Measurements from ENCODE around the gene GNA15. TPM values are rescaled to one million over a fixed set of nuclear protein-coding genes. Genes with fewer than 3 reads are reported as not detected.

GNA15 gene
- total and polyA plus RNA-seq, 2 donors (not counting 1 experiment from before 2014, with no cell fraction given), result not detected

DNA sequence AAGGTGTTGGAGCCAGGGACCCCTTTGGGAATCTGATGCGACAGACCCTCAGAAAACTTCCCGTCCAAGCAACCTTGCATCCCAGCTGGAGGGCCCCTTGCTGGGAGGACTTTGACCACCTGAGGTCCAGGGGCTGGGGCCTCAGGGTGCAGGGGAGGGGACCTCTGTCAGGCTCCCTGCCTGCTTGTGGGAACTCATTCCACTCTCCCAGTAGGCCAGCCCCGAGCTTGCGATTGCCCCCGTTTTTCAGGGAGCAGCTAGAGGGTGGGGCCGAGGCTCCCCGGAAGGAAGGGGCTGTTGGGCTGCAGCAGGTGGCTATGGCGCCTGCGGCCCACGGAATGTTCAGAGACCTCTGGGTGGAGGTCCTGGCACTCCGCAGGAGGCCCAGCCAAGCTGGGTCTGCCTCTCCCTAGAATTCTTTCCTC lies 38.9 kb upstream of the GNA15 start:
- Histone ChIP-seq H3K9ac (ENCODE audit: insufficient read depth, low read length) (no peak overlapping the region), H2AFZ (ENCODE audit: low read length) (no peak overlapping the region), H3K4me2 (ENCODE audit: extremely low read depth, insufficient read depth, low read length) (peak overlapping the region; percentile 95), H3K9me3 (ENCODE audit: control insufficient read depth, insufficient read depth, low read depth, low read length) (no peaks in the 10 kb centered on the region), H3K79me2 (ENCODE audit: control insufficient read depth, insufficient read depth, low read length) (peaks cover 75% of the 10 kb centered on the region), H3K36me3 (ENCODE audit: control insufficient read depth, insufficient read depth, low read length) (no peaks in the 10 kb centered on the region), H3K4me3 (replicated peaks in 1 of 4; ENCODE audit: control extremely low read depth in 1 of 4, insufficient read depth in 1 of 4, low read depth in 3 of 4, low read length in 4 of 4) (peak overlapping the region in 3 of 4 experiments; percentile 6 to 91 (median 21)), H3K27ac (ENCODE audit: insufficient read depth, low read length) (no peak overlapping the region), H3K27me3 (ENCODE audit: control insufficient read depth, insufficient read depth, low read length) (no peaks in the 10 kb centered on the region), H4K20me1 (ENCODE audit: control insufficient read depth, extremely low read depth, insufficient read depth, low read length) (no peaks in the 10 kb centered on the region), H3K4me1 (ENCODE audit: control insufficient read depth, extremely low read depth, insufficient read depth, low read length) (peaks cover 15% of the 10 kb centered on the region)
- no peak for DNase-seq (ENCODE audit: low read depth in 2 of 2)
- TF ChIP-seq, protein P1, sequence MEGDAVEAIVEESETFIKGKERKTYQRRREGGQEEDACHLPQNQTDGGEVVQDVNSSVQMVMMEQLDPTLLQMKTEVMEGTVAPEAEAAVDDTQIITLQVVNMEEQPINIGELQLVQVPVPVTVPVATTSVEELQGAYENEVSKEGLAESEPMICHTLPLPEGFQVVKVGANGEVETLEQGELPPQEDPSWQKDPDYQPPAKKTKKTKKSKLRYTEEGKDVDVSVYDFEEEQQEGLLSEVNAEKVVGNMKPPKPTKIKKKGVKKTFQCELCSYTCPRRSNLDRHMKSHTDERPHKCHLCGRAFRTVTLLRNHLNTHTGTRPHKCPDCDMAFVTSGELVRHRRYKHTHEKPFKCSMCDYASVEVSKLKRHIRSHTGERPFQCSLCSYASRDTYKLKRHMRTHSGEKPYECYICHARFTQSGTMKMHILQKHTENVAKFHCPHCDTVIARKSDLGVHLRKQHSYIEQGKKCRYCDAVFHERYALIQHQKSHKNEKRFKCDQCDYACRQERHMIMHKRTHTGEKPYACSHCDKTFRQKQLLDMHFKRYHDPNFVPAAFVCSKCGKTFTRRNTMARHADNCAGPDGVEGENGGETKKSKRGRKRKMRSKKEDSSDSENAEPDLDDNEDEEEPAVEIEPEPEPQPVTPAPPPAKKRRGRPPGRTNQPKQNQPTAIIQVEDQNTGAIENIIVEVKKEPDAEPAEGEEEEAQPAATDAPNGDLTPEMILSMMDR (conservative IDR thresholded peaks at IDR 0.05 in 1 of 2, IDR thresholded peaks at IDR 0.05 in 1 of 2; ENCODE audit: low read depth in 1 of 2, low read length in 2 of 2), result no peak
- no peak for TF ChIP-seq EZH2 (IDR thresholded peaks at IDR 0.05; ENCODE audit: low read length, missing control alignments)

DNA sequence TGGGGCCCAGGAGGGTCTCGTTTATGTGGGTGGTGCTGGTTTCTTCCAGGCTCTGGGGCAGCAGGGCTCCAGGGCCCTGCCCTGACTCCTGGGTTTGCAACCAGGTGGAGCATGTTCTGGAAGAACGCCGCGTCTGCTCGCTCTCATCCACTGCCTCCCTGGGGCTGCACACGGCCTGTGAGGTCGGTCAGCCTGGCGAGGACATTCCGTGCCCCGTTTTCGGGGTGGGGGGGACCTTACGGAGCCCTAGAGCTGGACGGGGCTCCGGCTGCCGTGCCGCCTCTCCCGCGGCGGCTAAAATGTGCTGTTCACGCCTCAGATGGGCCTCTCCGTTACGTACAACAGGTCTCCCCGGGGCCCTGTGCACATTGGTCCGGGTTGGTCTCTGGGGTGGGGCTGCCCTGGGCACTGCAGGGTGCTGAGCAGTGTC lies 38.4 kb upstream of the GNA15 start:
- Histone ChIP-seq H3K27me3 (ENCODE audit: control insufficient read depth, insufficient read depth, low read length) (no peaks in the 10 kb centered on the region), H2AFZ (ENCODE audit: low read length) (no peak overlapping the region), H3K36me3 (ENCODE audit: control insufficient read depth, insufficient read depth, low read length) (no peaks in the 10 kb centered on the region), H4K20me1 (ENCODE audit: control insufficient read depth, extremely low read depth, insufficient read depth, low read length) (no peaks in the 10 kb centered on the region), H3K9me3 (ENCODE audit: control insufficient read depth, insufficient read depth, low read depth, low read length) (no peaks in the 10 kb centered on the region), H3K4me2 (ENCODE audit: extremely low read depth, insufficient read depth, low read length) (peak overlapping the region; percentile 95), H3K4me3 (replicated peaks in 1 of 4; ENCODE audit: control extremely low read depth in 1 of 4, insufficient read depth in 1 of 4, low read depth in 3 of 4, low read length in 4 of 4) (peak overlapping the region in 2 of 4 experiments; percentile 9 to 91), H3K27ac (ENCODE audit: insufficient read depth, low read length) (no peak overlapping the region), H3K9ac (ENCODE audit: insufficient read depth, low read length) (no peak overlapping the region), H3K79me2 (ENCODE audit: control insufficient read depth, insufficient read depth, low read length) (peaks cover 80% of the 10 kb centered on the region), H3K4me1 (ENCODE audit: control insufficient read depth, extremely low read depth, insufficient read depth, low read length) (peaks cover 15% of the 10 kb centered on the region)
- TF ChIP-seq, protein P1 (conservative IDR thresholded peaks at IDR 0.05 in 1 of 2, IDR thresholded peaks at IDR 0.05 in 1 of 2; ENCODE audit: low read depth in 1 of 2, low read length in 2 of 2), result no peak
- no peak for TF ChIP-seq EZH2 (IDR thresholded peaks at IDR 0.05; ENCODE audit: low read length, missing control alignments)
- no peak for DNase-seq (ENCODE audit: low read depth in 2 of 2)

DNA sequence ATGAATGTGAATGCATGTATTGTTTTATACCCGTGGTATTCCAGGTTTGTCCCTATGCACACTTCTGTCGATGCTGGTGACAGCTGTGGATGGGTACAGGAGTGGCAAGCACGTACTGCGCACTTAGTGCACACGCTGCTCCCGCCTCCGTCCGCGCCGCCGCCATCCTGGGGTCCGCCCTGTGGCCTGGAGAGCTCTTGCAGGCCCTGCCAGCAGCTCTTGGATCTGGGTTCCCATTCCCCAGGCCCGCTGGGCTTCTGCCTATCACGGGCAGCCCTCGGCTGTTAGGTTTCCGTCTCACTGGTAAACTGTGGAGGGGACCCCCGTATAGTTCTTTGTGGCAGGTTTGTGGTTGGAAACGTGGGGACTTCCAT lies 37.7 kb upstream of the GNA15 start:
- peak overlapping the region in 3 of 4 experiments; percentile 36 to 91 (median 51) for H3K4me3 ChIP-seq (replicated peaks in 1 of 4; ENCODE audit: control extremely low read depth in 1 of 4, insufficient read depth in 1 of 4, low read depth in 3 of 4, low read length in 4 of 4)
- no peaks in the 10 kb centered on the region for H3K36me3 ChIP-seq (ENCODE audit: control insufficient read depth, insufficient read depth, low read length)
- no peak for DNase-seq (ENCODE audit: low read depth in 2 of 2)
- H3K27ac ChIP-seq (ENCODE audit: insufficient read depth, low read length), result peak overlapping the region; percentile 82
- H3K4me1 ChIP-seq (ENCODE audit: control insufficient read depth, extremely low read depth, insufficient read depth, low read length), result peaks cover 15% of the 10 kb centered on the region
- no peak for TF ChIP-seq EZH2 (IDR thresholded peaks at IDR 0.05; ENCODE audit: low read length, missing control alignments)
- TF ChIP-seq, protein P1 (conservative IDR thresholded peaks at IDR 0.05 in 1 of 2, IDR thresholded peaks at IDR 0.05 in 1 of 2; ENCODE audit: low read depth in 1 of 2, low read length in 2 of 2), result no peak
- peak overlapping the region; percentile 95 for H3K4me2 ChIP-seq (ENCODE audit: extremely low read depth, insufficient read depth, low read length)
- no peak overlapping the region for H2AFZ ChIP-seq (ENCODE audit: low read length)
- H3K79me2 ChIP-seq (ENCODE audit: control insufficient read depth, insufficient read depth, low read length), result peaks cover 85% of the 10 kb centered on the region
- H3K9ac ChIP-seq (ENCODE audit: insufficient read depth, low read length), result peak overlapping the region; percentile 70
- no peaks in the 10 kb centered on the region for H4K20me1 ChIP-seq (ENCODE audit: control insufficient read depth, extremely low read depth, insufficient read depth, low read length)
- no peaks in the 10 kb centered on the region for H3K9me3 ChIP-seq (ENCODE audit: control insufficient read depth, insufficient read depth, low read depth, low read length)
- no peaks in the 10 kb centered on the region for H3K27me3 ChIP-seq (ENCODE audit: control insufficient read depth, insufficient read depth, low read length)
